HepG2 (cell line): Measurements from ENCODE around the gene NEURL4. TPM values are rescaled to one million over a fixed set of nuclear protein-coding genes. Genes with fewer than 3 reads are reported as not detected.

Source experiments
- AKAP8 ChIP-seq: sonication (generic); formaldehyde crosslinking; IDR thresholded peaks from 2 replicates; pipeline ENCODE4 v1.5.1; 2020; ENCODE audit warnings: mild to moderate bottlenecking, missing genetic modification reagents
- ATF6 ChIP-seq: sonication (generic); formaldehyde crosslinking; conservative IDR thresholded peaks from 2 replicates; pipeline ENCODE4 v1.4.0; 2020; ENCODE audit warnings: missing genetic modification reagents
- CEBPB ChIP-seq: IDR thresholded peaks from 2 replicates; pipeline ENCODE4 v1.6.1; 2011; ENCODE audit warnings: low read depth, low read length, improper control_type of control experiment, borderline replicate concordance
- KLF11 ChIP-seq: IDR thresholded peaks from 2 replicates; pipeline ENCODE4 v1.6.1; 2016; ENCODE audit warnings: missing compliant biosample characterization
- MTA1 ChIP-seq: sonication (generic); formaldehyde crosslinking; IDR thresholded peaks from 2 replicates; pipeline ENCODE4 v1.4.0; 2020; ENCODE audit warnings: missing genetic modification reagents, mild to moderate bottlenecking, borderline replicate concordance
- NKX3-1 ChIP-seq: sonication (generic); formaldehyde crosslinking; IDR thresholded peaks from 2 replicates; pipeline ENCODE4 v1.5.0; 2020; ENCODE audit warnings: missing genetic modification reagents
- NR1H2 ChIP-seq: sonication (generic); formaldehyde crosslinking; IDR thresholded peaks from 2 replicates; pipeline ENCODE4 v1.8.1; 2022; ENCODE audit warnings: low read depth, missing genetic modification reagents, borderline replicate concordance
- PBX2 ChIP-seq: IDR thresholded peaks from 2 replicates; pipeline ENCODE4 v1.6.1; 2016; ENCODE audit warnings: control low read depth
- PCBP1 ChIP-seq: fragments of 200-400 bp; formaldehyde crosslinking; IDR thresholded peaks from 2 replicates; pipeline ENCODE4 v1.6.1; 2017; ENCODE audit warnings: mild to moderate bottlenecking, low read depth, low read length, borderline replicate concordance
- PREB ChIP-seq: sonication (generic); formaldehyde crosslinking; IDR thresholded peaks from 2 replicates; pipeline ENCODE4 v1.4.0; 2020; ENCODE audit warnings: missing genetic modification reagents
- RFX3 ChIP-seq: IDR thresholded peaks from 2 replicates; pipeline ENCODE4 v1.6.1; 2016; ENCODE audit warnings: missing biosample characterization, missing genetic modification reagents
- SP2 ChIP-seq: sonication (generic); formaldehyde crosslinking; IDR thresholded peaks from 2 replicates; pipeline ENCODE4 v1.5.1; 2020; ENCODE audit warnings: mild to moderate bottlenecking, missing genetic modification reagents
- ZBTB4 ChIP-seq: sonication (generic); formaldehyde crosslinking; IDR thresholded peaks from 2 replicates; pipeline ENCODE4 v1.4.0; 2020; ENCODE audit warnings: missing genetic modification reagents, mild to moderate bottlenecking, borderline replicate concordance
- ZBTB43 ChIP-seq: sonication (generic); formaldehyde crosslinking; conservative IDR thresholded peaks from 2 replicates; pipeline ENCODE4 v1.4.0; 2020; ENCODE audit warnings: missing genetic modification reagents
- ZBTB7A ChIP-seq: sonication (generic); formaldehyde crosslinking; IDR thresholded peaks from 2 replicates; pipeline ENCODE4 v1.8.0; 2022; ENCODE audit warnings: mild to moderate bottlenecking, missing genetic modification reagents
- ZFX ChIP-seq: sonication (generic); formaldehyde crosslinking; IDR thresholded peaks from 2 replicates; pipeline ENCODE4 v1.4.0; 2020; ENCODE audit warnings: mild to moderate bottlenecking, low read depth, missing genetic modification reagents, moderate library complexity
- ZMAT5 ChIP-seq: sonication (generic); formaldehyde crosslinking; IDR thresholded peaks from 2 replicates; pipeline ENCODE4 v1.5.0; 2020; ENCODE audit warnings: mild to moderate bottlenecking, low read depth, missing genetic modification reagents, borderline replicate concordance
- ZNF235 ChIP-seq: sonication (generic); formaldehyde crosslinking; IDR thresholded peaks from 2 replicates; pipeline ENCODE4 v1.8.1; 2023; ENCODE audit warnings: mild to moderate bottlenecking, missing genetic modification reagents, borderline replicate concordance
- ZNF484 ChIP-seq: sonication (generic); formaldehyde crosslinking; IDR thresholded peaks from 2 replicates; pipeline ENCODE4 v1.5.1; 2020; ENCODE audit warnings: mild to moderate bottlenecking, low read depth, missing genetic modification reagents, borderline replicate concordance
- ZNF546 ChIP-seq: sonication (generic); formaldehyde crosslinking; conservative IDR thresholded peaks from 2 replicates; pipeline ENCODE4 v1.8.1; 2023; ENCODE audit warnings: mild to moderate bottlenecking, missing genetic modification reagents
- ZNF616 ChIP-seq: sonication (generic); formaldehyde crosslinking; IDR thresholded peaks from 2 replicates; pipeline ENCODE4 v1.5.0; 2020; ENCODE audit warnings: low read depth, mild to moderate bottlenecking, missing genetic modification reagents
- polyA plus RNA-seq, 8 experiments: library from polyadenylated mRNA; depleted of rRNA in 3 of 8; stranded (reverse) in 7 of 8; unstranded in 1 of 8; fragments of >200 nt; fragmentation: Illumina TruSeq in 4 of 8; extraction: Trizol in 4 of 8; gene quantifications; 2 replicates each; pipeline versions ENCODE4 v1.2.1 to v1.2.3, GENCODE V29; 2011 to 2016; ENCODE audit warnings: low read depth in 4 of 8, missing spikeins in 1 of 8, mixed read lengths in 1 of 8; ENCODE audit not compliant: insufficient read depth in 1 of 8
- total RNA-seq, 5 experiments: library from RNA; depleted of rRNA; stranded (reverse); fragments of >200 nt; fragmentation: Illumina TruSeq; extraction: Trizol; gene quantifications; 2 replicates each; pipeline ENCODE4 v1.2.3, GENCODE V29; 2016; ENCODE audit warnings: low read depth in 1 of 5

NEURL4 gene
- total and polyA plus RNA-seq, 2 of the 13 experiments (the other 11 are each of a cell fraction or from before 2014, with no cell fraction given) = 14.8 to 15.7 TPM

GRCh38 chr17:7329374-7329996 is 350 bp upstream of the NEURL4 start (continued):
- no peak for TF ChIP-seq ZNF616 (CRISPR knock-in tag)
- TF ChIP-seq PREB = no peak
- no peak for TF ChIP-seq CEBPB
- TF ChIP-seq ZNF484 (CRISPR knock-in tag) = no peak
- no peak for TF ChIP-seq ZBTB43
- no peak for TF ChIP-seq AKAP8 (CRISPR knock-in tag)
- no peak for TF ChIP-seq NKX3-1 (CRISPR knock-in tag)
- no peak for TF ChIP-seq ZNF546 (CRISPR knock-in tag)
- no peak for TF ChIP-seq ZMAT5 (CRISPR knock-in tag)
- no peak for TF ChIP-seq PCBP1
- TF ChIP-seq ZFX = peak; percentile 74
- no peak for TF ChIP-seq KLF11 (CRISPR knock-in tag)
- TF ChIP-seq SP2 (CRISPR knock-in tag) = 0 out of 2 replicates have a peak, but pooled peaks have one; percentile 32
- TF ChIP-seq ZBTB7A (CRISPR knock-in tag) = peak; percentile 52; the same call in 1 of the 2 replicates
- TF ChIP-seq NR1H2 = no peak
- no peak for TF ChIP-seq ZBTB4 (CRISPR knock-in tag)
- TF ChIP-seq ZNF235 = no peak
- TF ChIP-seq PBX2 (CRISPR knock-in tag) = no peak
- no peak; the same call in 1 of the 2 replicates for TF ChIP-seq MTA1 (CRISPR knock-in tag)
- peak; percentile 76 for TF ChIP-seq RFX3 (CRISPR knock-in tag)
- TF ChIP-seq ATF6 (CRISPR knock-in tag) = no peak
